BE2C (cell line): ENCODE measurements around the gene SGF29.
"Not testable (repeated sequence)": the region's sequence is repeated elsewhere in the genome, so short reads cannot be mapped to it uniquely, and the experiment has no call there.

ENCODE experiments used
- DNase-seq: peaks from one replicate; pipeline ENCODE4 v3.0.0-alpha.2; 2020
- H3K27me3 ChIP-seq: fragments of 250-450 bp; sonication (Bioruptor Pico); 2 replicates; pipeline ENCODE4 v1.5.1; 2020; ENCODE audit warnings: mild to moderate bottlenecking
- H3K36me3 ChIP-seq: fragments of 250-450 bp; sonication (Bioruptor Pico); 2 replicates; pipeline ENCODE4 v1.5.1; 2020; ENCODE audit warnings: mild to moderate bottlenecking
- H3K4me1 ChIP-seq: fragments of 250-450 bp; sonication (Bioruptor Pico); 2 replicates; pipeline ENCODE4 v1.5.1; 2020
- H3K4me3 ChIP-seq: 2 replicates; pipeline ENCODE4 v1.5.1; 2011; ENCODE audit warnings: low read depth, low read length
- H3K9me3 ChIP-seq: fragments of 250-450 bp; sonication (Bioruptor Pico); 2 replicates; pipeline ENCODE4 v1.5.1; 2020
- TF ChIP-seq, protein P1 (sequence below): IDR thresholded peaks from 2 replicates; pipeline ENCODE4 v1.5.1; 2012; ENCODE audit warnings: mild to moderate bottlenecking, low read depth, low read length

The SGF29 gene

DNA sequence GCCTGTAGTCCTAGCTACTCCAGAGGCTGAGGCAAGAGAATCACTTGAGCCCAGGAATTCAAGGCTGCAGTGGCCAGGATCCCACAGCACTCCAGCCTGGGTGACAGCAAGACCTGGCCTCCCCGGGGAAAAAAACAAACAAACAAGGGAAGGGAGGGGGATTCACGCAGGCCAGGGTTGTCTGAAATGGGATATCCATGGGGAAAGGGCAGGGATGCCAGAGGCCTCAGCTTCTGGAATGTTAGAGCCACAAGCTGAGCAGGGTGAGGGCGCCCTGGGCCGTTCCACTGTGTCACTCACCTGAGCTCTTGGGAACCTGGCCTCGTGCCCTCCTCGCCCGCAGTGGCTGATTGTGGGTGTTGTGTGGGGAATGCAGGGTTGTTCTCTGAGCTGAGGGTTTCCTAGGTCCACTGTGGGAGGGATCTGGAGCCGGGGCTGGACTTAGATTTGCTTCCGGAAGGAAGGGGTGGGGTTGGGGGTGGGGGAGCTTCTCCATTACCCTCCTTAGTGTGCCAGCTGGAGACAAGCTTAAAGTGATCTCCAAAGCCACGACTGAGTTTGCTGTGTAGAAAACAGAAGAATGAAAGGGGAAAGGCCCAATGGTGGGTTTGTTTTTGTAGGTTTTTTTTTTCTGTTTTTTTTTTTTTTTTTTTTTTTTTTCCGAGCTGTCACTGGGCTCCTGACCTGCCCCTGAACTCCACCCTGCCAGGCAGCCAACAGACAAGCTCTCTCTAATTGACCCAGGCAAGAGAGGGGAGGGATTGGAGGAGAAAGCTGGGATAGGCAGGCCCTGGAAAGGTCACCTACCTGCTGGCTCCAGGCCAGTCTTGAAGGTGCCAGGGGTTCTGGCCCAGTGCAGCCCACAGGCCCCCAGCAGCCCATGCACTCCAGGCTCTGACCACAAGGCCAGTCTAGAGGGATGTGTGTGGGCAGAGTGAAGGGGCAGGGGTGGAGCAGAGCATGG is 56.2 kb downstream of the SGF29 start, which contains the start of gene SULT1A1:
SULT1A1 (minus strand) TSS at position 414 of the 964 bp plus-strand sequence. CDS start 1,189 bp downstream, outside the sequence.
- no peak for DNase-seq
- H3K4me3 ChIP-seq, result no peak within 1 kb of the TSS

DNA sequence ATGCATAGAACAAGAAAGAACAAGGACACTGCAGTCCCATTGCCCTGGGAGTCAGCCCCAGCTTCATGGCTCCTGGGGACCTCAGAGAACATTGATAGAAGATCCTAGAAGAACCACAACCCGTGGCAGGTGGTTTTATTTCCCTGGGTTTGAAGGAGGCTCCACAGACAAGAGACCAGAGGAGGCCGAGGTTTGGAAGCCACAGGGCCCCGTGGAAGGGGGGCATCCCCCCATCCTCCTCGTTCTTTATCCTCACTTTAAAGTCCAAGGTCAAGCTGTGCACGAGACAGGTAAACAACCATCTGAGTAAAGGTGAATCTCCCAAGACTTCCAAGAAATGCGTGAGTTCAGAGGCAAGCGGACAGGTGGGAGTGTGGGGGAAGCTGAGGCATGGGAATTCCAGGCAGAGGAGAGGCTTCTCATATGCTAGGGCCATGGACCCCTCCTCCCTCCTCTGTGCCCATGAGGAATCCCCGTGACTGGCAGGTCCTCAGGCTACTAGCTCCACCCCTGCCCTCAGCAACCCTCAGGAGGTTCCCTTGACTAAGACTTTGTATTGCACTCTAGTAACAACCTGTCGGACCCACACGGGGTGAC is 57.0 kb downstream of the SGF29 start:
- no peaks in the 10 kb centered on the region for H3K27me3 ChIP-seq
- no peaks in the 10 kb centered on the region for H3K9me3 ChIP-seq
- no peak for DNase-seq
- H3K36me3 ChIP-seq, result no peaks in the 10 kb centered on the region
- TF ChIP-seq, protein P1, sequence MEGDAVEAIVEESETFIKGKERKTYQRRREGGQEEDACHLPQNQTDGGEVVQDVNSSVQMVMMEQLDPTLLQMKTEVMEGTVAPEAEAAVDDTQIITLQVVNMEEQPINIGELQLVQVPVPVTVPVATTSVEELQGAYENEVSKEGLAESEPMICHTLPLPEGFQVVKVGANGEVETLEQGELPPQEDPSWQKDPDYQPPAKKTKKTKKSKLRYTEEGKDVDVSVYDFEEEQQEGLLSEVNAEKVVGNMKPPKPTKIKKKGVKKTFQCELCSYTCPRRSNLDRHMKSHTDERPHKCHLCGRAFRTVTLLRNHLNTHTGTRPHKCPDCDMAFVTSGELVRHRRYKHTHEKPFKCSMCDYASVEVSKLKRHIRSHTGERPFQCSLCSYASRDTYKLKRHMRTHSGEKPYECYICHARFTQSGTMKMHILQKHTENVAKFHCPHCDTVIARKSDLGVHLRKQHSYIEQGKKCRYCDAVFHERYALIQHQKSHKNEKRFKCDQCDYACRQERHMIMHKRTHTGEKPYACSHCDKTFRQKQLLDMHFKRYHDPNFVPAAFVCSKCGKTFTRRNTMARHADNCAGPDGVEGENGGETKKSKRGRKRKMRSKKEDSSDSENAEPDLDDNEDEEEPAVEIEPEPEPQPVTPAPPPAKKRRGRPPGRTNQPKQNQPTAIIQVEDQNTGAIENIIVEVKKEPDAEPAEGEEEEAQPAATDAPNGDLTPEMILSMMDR, result no peak
- no peaks in the 10 kb centered on the region for H3K4me1 ChIP-seq
- no peak overlapping the region for H3K4me3 ChIP-seq

More for the DNA sequence above, 56.2 kb downstream of the SGF29 start, which contains the start of gene SULT1A1:
- H3K27me3 ChIP-seq, result no peaks in the 10 kb centered on the region
- H3K9me3 ChIP-seq, result no peaks in the 10 kb centered on the region
- H3K36me3 ChIP-seq, result no peaks in the 10 kb centered on the region
- TF ChIP-seq, protein P1, result no peak
- no peaks in the 10 kb centered on the region for H3K4me1 ChIP-seq

DNA sequence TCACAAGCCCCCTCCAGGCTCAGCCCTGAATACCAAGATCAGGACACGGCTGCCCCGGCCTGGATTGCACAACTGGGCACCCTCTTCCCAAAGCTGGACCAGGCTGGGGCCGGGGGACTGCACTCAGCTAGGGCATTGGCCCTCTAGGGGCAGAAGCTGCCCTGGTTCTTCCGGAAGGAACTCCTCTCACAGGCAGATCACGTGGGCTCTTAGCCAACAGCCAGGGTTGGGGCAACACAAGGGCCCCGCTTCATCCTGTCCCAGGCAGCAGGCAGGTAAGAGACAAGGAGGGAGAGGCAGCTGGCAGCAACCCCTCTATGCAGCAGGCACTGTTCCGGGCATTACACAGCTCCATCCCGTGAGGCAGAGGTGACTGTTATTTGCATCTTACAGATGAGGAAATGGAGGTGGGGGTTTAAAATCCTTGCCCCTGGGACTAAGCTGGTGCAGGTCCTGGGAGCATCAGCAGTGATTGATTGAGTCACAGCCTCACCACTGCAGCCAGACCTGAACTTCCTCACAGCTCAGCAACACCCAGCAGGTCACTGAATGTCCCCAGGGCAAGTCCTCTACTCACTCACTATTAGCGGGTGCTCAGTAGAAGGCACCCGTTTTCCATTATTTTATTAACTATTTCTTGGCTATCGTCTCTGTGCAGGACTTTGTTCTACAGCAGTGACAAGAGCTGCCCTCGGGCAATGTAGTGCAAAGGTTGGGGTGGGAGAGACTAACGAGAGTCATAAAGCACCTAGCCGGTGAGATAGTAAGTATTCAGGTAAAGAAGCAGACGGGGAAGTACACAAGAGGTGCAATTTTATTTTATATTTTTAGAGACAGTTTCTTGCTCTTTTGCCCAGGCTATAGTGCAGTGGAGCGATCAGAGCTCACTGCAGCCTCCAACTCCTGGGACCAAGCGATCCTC is 58.9 kb downstream of the SGF29 start:
- not testable (repeated sequence) for H3K27me3 ChIP-seq, H3K9me3 ChIP-seq, H3K4me1 ChIP-seq, DNase-seq, H3K36me3 ChIP-seq, H3K4me3 ChIP-seq

DNA sequence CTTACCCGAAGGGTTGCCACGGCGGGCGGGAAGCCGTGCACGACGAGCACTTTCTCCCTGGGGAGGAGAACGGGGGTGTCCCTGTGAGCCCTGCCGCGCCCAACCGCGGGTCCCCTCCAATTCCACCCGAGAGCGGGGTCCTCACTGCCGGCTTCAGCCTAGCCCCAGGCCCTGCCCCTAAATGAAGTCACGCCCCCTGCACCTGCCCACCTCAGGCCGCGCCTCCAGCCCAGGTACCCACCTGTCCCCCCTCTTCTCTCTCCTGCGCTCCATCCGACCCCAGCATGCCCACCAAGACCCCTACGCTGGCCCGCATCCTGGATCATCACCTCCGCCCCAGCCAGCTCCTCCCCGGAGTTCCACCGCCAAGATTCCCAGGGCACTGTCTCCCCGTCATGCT is 60.2 kb downstream of the SGF29 start:
- DNase-seq, H3K4me1 ChIP-seq, H3K9me3 ChIP-seq, H3K4me3 ChIP-seq, H3K36me3 ChIP-seq, H3K27me3 ChIP-seq: not testable (repeated sequence)

DNA sequence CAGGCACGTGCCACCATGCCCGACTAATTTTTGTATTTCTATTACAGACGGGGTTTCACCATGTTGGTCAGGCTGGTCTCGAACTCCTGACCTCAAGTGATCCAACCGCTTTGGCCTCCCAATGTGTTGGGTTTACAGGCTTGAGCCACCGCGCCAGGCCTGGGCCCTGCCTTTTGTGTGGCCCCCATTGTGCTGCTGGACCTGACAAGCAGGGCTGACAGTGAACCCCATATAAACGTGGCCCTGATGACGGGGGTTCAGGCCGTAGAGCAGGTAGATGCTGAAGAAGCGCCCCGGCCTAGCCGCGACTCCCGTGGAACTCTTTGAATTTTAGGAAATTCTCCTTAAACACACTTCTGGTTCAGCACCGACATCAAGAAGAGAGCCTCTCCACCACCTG is 60.8 kb downstream of the SGF29 start:
- H3K27me3 ChIP-seq, DNase-seq, H3K9me3 ChIP-seq, H3K36me3 ChIP-seq, H3K4me3 ChIP-seq, H3K4me1 ChIP-seq: not testable (repeated sequence)

DNA sequence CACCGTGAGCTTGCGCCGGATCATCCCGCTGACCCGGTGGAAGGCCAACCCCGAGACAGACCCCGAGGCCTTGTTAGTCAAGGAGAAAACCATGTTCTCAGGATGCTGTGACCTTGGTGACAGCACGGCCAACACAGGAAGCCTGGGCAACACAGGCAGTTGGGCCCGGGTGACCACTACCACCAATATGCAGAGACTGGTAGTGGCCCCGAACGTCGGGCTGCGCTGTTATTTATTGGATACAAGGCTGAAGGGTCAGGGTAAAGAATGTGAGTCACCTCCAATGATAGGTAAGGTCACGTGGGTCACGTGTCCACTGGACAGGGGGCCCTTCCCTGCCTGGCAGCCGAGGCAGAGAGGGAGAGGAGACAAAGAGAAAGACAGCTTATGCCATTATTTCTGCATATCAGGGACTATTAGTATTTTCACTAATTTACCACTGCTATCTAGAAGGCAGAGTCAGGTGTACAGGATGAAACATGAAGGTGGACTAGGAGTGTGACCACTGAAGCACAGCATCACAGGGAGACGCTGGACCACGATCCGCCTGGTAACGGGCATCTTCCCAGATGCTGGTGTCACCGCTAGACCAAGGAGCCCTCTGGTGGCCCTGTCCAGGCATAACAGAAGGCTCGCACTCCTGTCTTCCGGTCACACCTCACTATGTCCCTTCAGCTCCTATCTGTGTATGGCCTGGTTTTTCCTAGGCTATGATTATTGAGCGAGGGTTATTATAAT is 61.9 kb downstream of the SGF29 start:
- peak; percentile 70 for DNase-seq
- H3K36me3 ChIP-seq, H3K9me3 ChIP-seq, H3K4me3 ChIP-seq, H3K4me1 ChIP-seq, H3K27me3 ChIP-seq: not testable (repeated sequence)
- TF ChIP-seq, protein P1, result peak; percentile 66

DNA sequence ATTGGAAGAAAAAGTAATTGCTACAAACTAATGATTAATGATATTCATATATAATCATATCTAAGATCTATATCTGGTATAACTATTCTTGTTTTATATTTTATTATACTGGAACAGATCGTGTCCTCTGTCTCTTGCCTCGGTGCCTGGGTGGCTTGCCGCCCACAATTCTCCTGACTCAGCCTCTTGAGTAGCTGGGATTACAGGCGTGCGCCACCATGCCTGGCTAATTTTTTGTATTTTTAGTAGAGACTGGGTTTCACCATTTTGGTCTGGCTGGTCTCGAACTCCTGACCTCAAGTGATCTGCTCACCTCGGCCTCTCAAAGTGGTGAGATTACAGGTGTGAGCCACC is 62.5 kb downstream of the SGF29 start:
- not testable (repeated sequence) for DNase-seq, H3K36me3 ChIP-seq, H3K4me3 ChIP-seq, H3K9me3 ChIP-seq, H3K4me1 ChIP-seq, H3K27me3 ChIP-seq
